SU-DHL-6 (cell line): ENCODE results near the gene C11orf97.

Source experiments
- H2AFZ ChIP-seq: fragments of 200-600 bp; sonication (generic); 2 replicates; pipeline ENCODE4 v1.6.1; 2014; ENCODE audit warnings: low read depth, mild to moderate bottlenecking, moderate library complexity, mixed read lengths, antibody characterized with exemption, low read length; ENCODE audit not compliant: severe bottlenecking
- H3F3A ChIP-seq: fragments of 200-600 bp; shearing (Covaris generic); 2 replicates; pipeline ENCODE4 v1.6.0; 2016; ENCODE audit warnings: antibody characterized with exemption, mild to moderate bottlenecking; ENCODE audit not compliant: insufficient read depth
- H3K27ac ChIP-seq: fragments of 200-600 bp; sonication (generic); 2 replicates; pipeline ENCODE4 v1.5.1; 2016; ENCODE audit warnings: low read depth, mild to moderate bottlenecking, low read length, moderate library complexity, mixed read lengths
- H3K27me3 ChIP-seq: fragments of 200-600 bp; sonication (generic), shearing (Covaris generic); 2 replicates; pipeline ENCODE4 v1.6.0; 2014; ENCODE audit warnings: mild to moderate bottlenecking, low read length
- H3K36me3 ChIP-seq: fragments of 200-600 bp; sonication (generic); 2 replicates; pipeline ENCODE4 v1.6.1; 2014; ENCODE audit warnings: mild to moderate bottlenecking, low read length, mixed read lengths
- H3K4me2 ChIP-seq: fragments of 300-600, 200-600 bp; shearing (Covaris generic), sonication (generic); 2 replicates; pipeline ENCODE4 v1.6.0; 2014; ENCODE audit warnings: low read length, low read depth, mild to moderate bottlenecking; ENCODE audit not compliant: poor library complexity, severe bottlenecking
- H3K4me3 ChIP-seq: fragments of 200-600 bp; sonication (generic); 2 replicates; pipeline ENCODE4 v1.5.1; 2014; ENCODE audit warnings: antibody characterized with exemption, low read length, mild to moderate bottlenecking, mixed read lengths; ENCODE audit not compliant: insufficient read depth, poor library complexity, severe bottlenecking
- H3K79me2 ChIP-seq: fragments of 200-600 bp; sonication (generic); 2 replicates; pipeline ENCODE4 v1.6.1; 2014; ENCODE audit warnings: mild to moderate bottlenecking, low read length, moderate library complexity; ENCODE audit not compliant: insufficient read depth
- H3K9ac ChIP-seq: fragments of 200-600 bp; sonication (generic); 2 replicates; pipeline ENCODE4 v1.7.0; 2014; ENCODE audit warnings: mild to moderate bottlenecking, low read length
- H3K9me2 ChIP-seq: fragments of 200-600 bp; sonication (generic); replicated peaks from 2 replicates; pipeline ENCODE4 v1.6.1; 2014; ENCODE audit warnings: low read length; ENCODE audit not compliant: insufficient read depth
- H3K9me3 ChIP-seq: fragments of 200-600 bp; sonication (generic); 2 replicates; pipeline ENCODE4 v1.6.1; 2014; ENCODE audit warnings: low read length, mixed read lengths; ENCODE audit not compliant: insufficient read depth
- H4K20me1 ChIP-seq: fragments of 200-600 bp; sonication (generic); 2 replicates; pipeline ENCODE4 v1.6.1; 2014; ENCODE audit warnings: low read depth, mild to moderate bottlenecking, antibody characterized with exemption, low read length, moderate library complexity, mixed read lengths
- CTCF ChIP-seq: fragments of 200-600 bp; sonication (generic); IDR thresholded peaks from one replicate; pipeline ENCODE4 v1.5.1; 2017; ENCODE audit warnings: antibody characterized with exemption, mild to moderate bottlenecking, low read length, moderate library complexity; ENCODE audit not compliant: insufficient read depth, poor library complexity, severe bottlenecking
- EZH2phosphoT487 ChIP-seq: fragments of 200-600 bp; sonication (generic), shearing (Covaris generic); conservative IDR thresholded peaks from 2 replicates; pipeline ENCODE4 v1.6.1; 2018; ENCODE audit warnings: mild to moderate bottlenecking, antibody characterized with exemption, low read length, moderate library complexity, mixed read lengths

The C11orf97 gene

GRCh38 chr11:94577841-94578240 lies 65.6 kb downstream of the C11orf97 start:
- H4K20me1 ChIP-seq: no peaks in the 10 kb centered on the region
- H2AFZ ChIP-seq: no peak overlapping the region
- H3K9ac ChIP-seq: no peak overlapping the region
- no peak overlapping the region for H3K27ac ChIP-seq
- H3K27me3 ChIP-seq: no peaks in the 10 kb centered on the region
- no peaks in the 10 kb centered on the region for H3K9me3 ChIP-seq
- H3F3A ChIP-seq: no peaks in the 10 kb centered on the region
- H3K79me2 ChIP-seq: no peaks in the 10 kb centered on the region
- no peak for TF ChIP-seq EZH2phosphoT487
- TF ChIP-seq CTCF: no peak
- no peak overlapping the region for H3K4me2 ChIP-seq
- H3K36me3 ChIP-seq: no peaks in the 10 kb centered on the region
- no peak overlapping the region for H3K4me3 ChIP-seq
- no peaks in the 10 kb centered on the region; the same call in 1 of the 2 replicates for H3K9me2 ChIP-seq
